H9 (cell line): ENCODE results near the gene CCNL1. TPM values are rescaled to one million over a fixed set of nuclear protein-coding genes. Genes with fewer than 3 reads are reported as not detected.

Experiments
- DNase-seq: peaks from one replicate; pipeline ENCODE4 v3.0.0-alpha.2; 2017
- H2AFZ ChIP-seq: one replicate; pipeline ENCODE4 v1.6.1; 2013; ENCODE audit warnings: mild to moderate bottlenecking, low read length, control low read depth, moderate library complexity
- H2AK5ac ChIP-seq: 2 replicates; pipeline ENCODE4 v1.6.1; 2013; ENCODE audit warnings: low read length, control low read depth, mixed read lengths; ENCODE audit not compliant: insufficient read length
- H2BK120ac ChIP-seq: one replicate; pipeline ENCODE4 v1.6.1; 2013; ENCODE audit warnings: low read depth, mild to moderate bottlenecking, low read length, control low read depth, inconsistent platforms; ENCODE audit not compliant: poor library complexity, severe bottlenecking
- H2BK12ac ChIP-seq: 2 replicates; pipeline ENCODE4 v1.6.1; 2013; ENCODE audit warnings: low read length, control low read depth, mixed read lengths, low read depth; ENCODE audit not compliant: insufficient read length
- H2BK15ac ChIP-seq: 2 replicates; pipeline ENCODE4 v1.6.1; 2013; ENCODE audit warnings: low read depth, low read length, control low read depth
- H2BK20ac ChIP-seq: one replicate; pipeline ENCODE4 v1.6.1; 2013; ENCODE audit warnings: low read depth, mild to moderate bottlenecking, low read length, control low read depth, inconsistent platforms; ENCODE audit not compliant: poor library complexity, severe bottlenecking
- H2BK5ac ChIP-seq: 2 replicates; pipeline ENCODE4 v1.6.1; 2013; ENCODE audit warnings: low read length, control low read depth, mixed read lengths; ENCODE audit not compliant: insufficient read length
- H3K14ac ChIP-seq: 2 replicates; pipeline ENCODE4 v1.6.1; 2013; ENCODE audit warnings: low read length, control low read depth; ENCODE audit not compliant: insufficient read depth
- H3K18ac ChIP-seq: 2 replicates; pipeline ENCODE4 v1.6.1; 2013; ENCODE audit warnings: low read depth, mild to moderate bottlenecking, mixed read lengths, low read length, control low read depth; ENCODE audit not compliant: insufficient read length
- H3K23ac ChIP-seq: 2 replicates; pipeline ENCODE4 v1.6.1; 2013; ENCODE audit warnings: low read length, control low read depth, mixed read lengths, low read depth; ENCODE audit not compliant: insufficient read length
- H3K23me2 ChIP-seq: 2 replicates; pipeline ENCODE4 v1.6.1; 2013; ENCODE audit warnings: low read depth, mild to moderate bottlenecking, mixed read lengths, low read length, control low read depth; ENCODE audit not compliant: insufficient read length, poor library complexity, severe bottlenecking
- H3K27ac ChIP-seq: 2 replicates; pipeline ENCODE4 v1.5.1; 2013; ENCODE audit warnings: low read length, control low read depth, mixed read lengths, low read depth; ENCODE audit not compliant: insufficient read length
- H3K27me3 ChIP-seq: 2 replicates; pipeline ENCODE4 v1.6.1; 2013; ENCODE audit warnings: low read length, control low read depth, inconsistent platforms; ENCODE audit not compliant: insufficient read depth
- H3K4ac ChIP-seq: 2 replicates; pipeline ENCODE4 v1.6.1; 2013; ENCODE audit warnings: low read depth, mild to moderate bottlenecking, control low read depth, inconsistent platforms, low read length, moderate library complexity
- H3K4me1 ChIP-seq: 2 replicates; pipeline ENCODE4 v1.6.1; 2013; ENCODE audit warnings: low read length, control low read depth, inconsistent platforms; ENCODE audit not compliant: insufficient read depth
- H3K4me2 ChIP-seq: 2 replicates; pipeline ENCODE4 v1.6.1; 2013; ENCODE audit warnings: low read length, control low read depth, mixed read lengths; ENCODE audit not compliant: insufficient read length, insufficient read depth
- H3K56ac ChIP-seq: 2 replicates; pipeline ENCODE4 v1.6.1; 2013; ENCODE audit warnings: low read depth, mild to moderate bottlenecking, mixed read lengths, low read length, control low read depth; ENCODE audit not compliant: insufficient read length
- H3K79me1 ChIP-seq: 2 replicates; pipeline ENCODE4 v1.6.1; 2013; ENCODE audit warnings: low read depth, mild to moderate bottlenecking, moderate library complexity, low read length, control low read depth, inconsistent platforms; ENCODE audit not compliant: insufficient read depth, poor library complexity, severe bottlenecking
- H3K79me2 ChIP-seq: 2 replicates; pipeline ENCODE4 v1.6.1; 2013; ENCODE audit warnings: low read length, control low read depth, inconsistent platforms; ENCODE audit not compliant: insufficient read depth
- H3K9ac ChIP-seq: 2 replicates; pipeline ENCODE4 v1.6.1; 2013; ENCODE audit warnings: low read length, control low read depth, mixed read lengths; ENCODE audit not compliant: insufficient read length; ENCODE audit errors: extremely low read depth
- H3K9me3 ChIP-seq: one replicate; pipeline ENCODE4 v1.6.1; 2013; ENCODE audit warnings: low read depth, low read length, inconsistent platforms; ENCODE audit not compliant: control insufficient read depth
- H3T11ph ChIP-seq: one replicate; pipeline ENCODE4 v1.6.1; 2013; ENCODE audit warnings: mild to moderate bottlenecking, low read length, control low read depth, inconsistent platforms
- H4K20me1 ChIP-seq: one replicate; pipeline ENCODE4 v1.6.1; 2013; ENCODE audit not compliant: control insufficient read depth, insufficient read length, insufficient read depth
- H4K5ac ChIP-seq: 2 replicates; pipeline ENCODE4 v1.6.1; 2013; ENCODE audit warnings: low read depth, mild to moderate bottlenecking, mixed read lengths, low read length, control low read depth; ENCODE audit not compliant: insufficient read length
- H4K8ac ChIP-seq: replicated peaks from 2 replicates; pipeline ENCODE4 v1.6.1; 2013; ENCODE audit warnings: low read length, control low read depth, mixed read lengths, low read depth; ENCODE audit not compliant: insufficient read length
- H4K91ac ChIP-seq: 2 replicates; pipeline ENCODE4 v1.6.1; 2013; ENCODE audit warnings: low read depth, mild to moderate bottlenecking, moderate library complexity, mixed read lengths, low read length, control low read depth; ENCODE audit not compliant: insufficient read length
- H3K27ac Mint-ChIP-seq, 3 experiments: 2 replicates in 2 of 3; 3 replicates in 1 of 3; pipeline ENCODE4 v1.8.0; 2020 to 2021; ENCODE audit warnings: mixed read lengths in 3 of 3, mild to moderate bottlenecking in 1 of 3, moderate library complexity in 1 of 3
- H3K27me3 Mint-ChIP-seq: 2 replicates; pipeline ENCODE4 v1.8.0; 2021; ENCODE audit warnings: low read depth, mild to moderate bottlenecking, moderate library complexity, mixed read lengths
- H3K36me3 Mint-ChIP-seq, 3 experiments: 2 replicates in 2 of 3; 3 replicates in 1 of 3; pipeline ENCODE4 v1.8.0; 2020 to 2021; ENCODE audit warnings: low read depth in 3 of 3, mixed read lengths in 3 of 3; ENCODE audit not compliant: insufficient read depth in 1 of 3
- H3K4me1 Mint-ChIP-seq, 2 experiments: 2 replicates each; pipeline ENCODE4 v1.8.0; 2020; ENCODE audit warnings: mixed read lengths in 2 of 2
- H3K4me3 Mint-ChIP-seq, 2 experiments: 2 replicates in 1 of 2; 3 replicates in 1 of 2; pipeline ENCODE4 v1.8.0; 2020 to 2021; ENCODE audit warnings: mild to moderate bottlenecking in 2 of 2, mixed read lengths in 2 of 2, moderate library complexity in 1 of 2
- H3K9me3 Mint-ChIP-seq, 2 experiments: 2 replicates in 1 of 2; 3 replicates in 1 of 2; pipeline ENCODE4 v1.8.0; 2020; ENCODE audit warnings: mild to moderate bottlenecking in 2 of 2, mixed read lengths in 2 of 2, moderate library complexity in 1 of 2
- WGBS: extraction: QIAGEN DNeasy Blood & Tissue Kit; methylation state at CpG from one replicate; pipeline ENCODE4 v1.1.7; 2013; ENCODE audit warnings: missing lambda C conversion rate, low lambda C conversion rate, mixed read lengths; ENCODE audit not compliant: insufficient read length; ENCODE audit errors: extremely low coverage; 5-methylcytosine and 5-hydroxymethylcytosine counted together
- total RNA-seq: library from RNA; stranded (reverse); gene quantifications from 2 replicates; pipeline ENCODE4 v1.2.1, GENCODE V29; 2021
- TF ChIP-seq, protein P1 (sequence below): fragments of 200-600 bp; sonication (generic); conservative IDR thresholded peaks from 3 replicates; pipeline ENCODE4 v1.8.0; 2021; ENCODE audit warnings: antibody characterized with exemption, mild to moderate bottlenecking

Gene CCNL1
- total RNA-seq, 1 experiment from 2014 or later, result 103 TPM

DNA sequence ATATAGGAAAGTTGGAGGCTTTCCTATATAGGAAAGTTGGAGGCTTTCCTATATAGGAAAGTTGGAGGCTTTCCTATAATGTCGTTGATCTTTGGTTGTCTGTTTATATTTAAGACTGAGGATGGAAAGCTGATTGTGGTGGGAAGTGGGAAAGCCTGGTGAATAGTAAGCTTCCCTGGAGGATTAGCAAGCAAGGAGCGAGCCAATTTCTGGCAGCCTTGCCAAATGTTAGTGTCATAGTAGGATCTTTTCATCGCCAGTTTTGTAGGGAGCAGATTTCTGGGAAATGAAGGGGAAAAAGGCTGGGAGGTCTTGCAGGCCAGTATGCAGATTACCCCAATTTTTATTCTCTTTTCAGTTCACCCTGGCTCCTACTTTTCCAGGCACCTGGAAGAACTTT, 39.9 kb upstream of the CCNL1 start:
- Mint-ChIP-seq H3K4me3 (no peak overlapping the region), H3K9me3 (peaks cover 0 to 4% of the 10 kb centered on the region in 2 experiments; a peak in 1 of 5 replicates), H3K36me3 (peaks cover 0 to 1% (median 0%) of the 10 kb centered on the region in 3 experiments; a peak in 1 of 7 replicates), H3K27ac (0 out of 7 replicates have a peak overlapping the region, but pooled peaks of 1 of the 3 experiments have one; percentile 62), H3K27me3 (no peaks in the 10 kb centered on the region; the same call in 1 of the 2 replicates), H3K4me1 (peaks cover 4 to 5% of the 10 kb centered on the region in 2 experiments; a peak in 2 of 4 replicates)
- Histone ChIP-seq H4K5ac (no peak overlapping the region), H2BK5ac (no peak overlapping the region), H2AFZ (no peak overlapping the region), H4K8ac (no peak overlapping the region), H3K14ac (no peak overlapping the region), H3K4ac (no peak overlapping the region), H3K23ac (no peak overlapping the region), H4K91ac (no peak overlapping the region), H3K4me1 (no peaks in the 10 kb centered on the region), H2AK5ac (no peak overlapping the region), H2BK12ac (no peak overlapping the region), H2BK120ac (no peak overlapping the region), H3K79me1 (no peaks in the 10 kb centered on the region), H3K27me3 (no peaks in the 10 kb centered on the region), H3K79me2 (no peaks in the 10 kb centered on the region), H3K23me2 (no peaks in the 10 kb centered on the region), H3K56ac (no peak overlapping the region), H3K4me2 (no peak overlapping the region), H4K20me1 (no peaks in the 10 kb centered on the region), H2BK15ac (no peak overlapping the region), H3K9ac (no peak overlapping the region), H3T11ph (no peak overlapping the region), H2BK20ac (no peak overlapping the region), H3K9me3 (no peaks in the 10 kb centered on the region), H3K27ac (no peak overlapping the region), H3K18ac (no peak overlapping the region)
- no peak for DNase-seq
- TF ChIP-seq, protein P1, sequence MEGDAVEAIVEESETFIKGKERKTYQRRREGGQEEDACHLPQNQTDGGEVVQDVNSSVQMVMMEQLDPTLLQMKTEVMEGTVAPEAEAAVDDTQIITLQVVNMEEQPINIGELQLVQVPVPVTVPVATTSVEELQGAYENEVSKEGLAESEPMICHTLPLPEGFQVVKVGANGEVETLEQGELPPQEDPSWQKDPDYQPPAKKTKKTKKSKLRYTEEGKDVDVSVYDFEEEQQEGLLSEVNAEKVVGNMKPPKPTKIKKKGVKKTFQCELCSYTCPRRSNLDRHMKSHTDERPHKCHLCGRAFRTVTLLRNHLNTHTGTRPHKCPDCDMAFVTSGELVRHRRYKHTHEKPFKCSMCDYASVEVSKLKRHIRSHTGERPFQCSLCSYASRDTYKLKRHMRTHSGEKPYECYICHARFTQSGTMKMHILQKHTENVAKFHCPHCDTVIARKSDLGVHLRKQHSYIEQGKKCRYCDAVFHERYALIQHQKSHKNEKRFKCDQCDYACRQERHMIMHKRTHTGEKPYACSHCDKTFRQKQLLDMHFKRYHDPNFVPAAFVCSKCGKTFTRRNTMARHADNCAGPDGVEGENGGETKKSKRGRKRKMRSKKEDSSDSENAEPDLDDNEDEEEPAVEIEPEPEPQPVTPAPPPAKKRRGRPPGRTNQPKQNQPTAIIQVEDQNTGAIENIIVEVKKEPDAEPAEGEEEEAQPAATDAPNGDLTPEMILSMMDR, result no peak
- WGBS, result no CpG with 5 or more reads among the region's 3 CpGs
